PC-3 (cell line): Measurements from ENCODE around the gene HES2. TPM values are rescaled to one million over a fixed set of nuclear protein-coding genes. Genes with fewer than 3 reads are reported as not detected.

Source experiments
- ATAC-seq: fragments of 200-7000 bp; cut with Tn5 transposase; 2 replicates; pipeline ENCODE4 v1.9.1; 2020; ENCODE audit warnings: mild to moderate bottlenecking, moderate library complexity
- BruUV-seq: library from RNA; stranded (reverse); fragments of 400-500 nt; replicated peaks from 2 replicates; lab custom pipeline; 2021; lab: Mats Ljungman, UMichigan
- CTCF ChIA-PET: fragments of 300-600 bp; sonication (Branson Sonifier 250); formaldehyde crosslinking; loops from one replicate; lab custom pipeline; 2022; ENCODE audit warnings: antibody characterized with exemption; lab: Charles Lee
- POLR2A ChIA-PET: fragments of 300-600 bp; sonication (Branson Sonifier 250); formaldehyde crosslinking; loops from one replicate; lab custom pipeline; 2022; ENCODE audit warnings: antibody characterized with exemption; ENCODE audit not compliant: unreplicated experiment; lab: Charles Lee
- DNase-seq: peaks from one replicate; pipeline ENCODE4 v3.0.0-alpha.2; 2015
- H2AFZ ChIP-seq: fragments of 300-600 bp; sonication (generic); 2 replicates; pipeline ENCODE4 v1.6.0; 2016; ENCODE audit warnings: antibody characterized with exemption, low read length
- H3F3A ChIP-seq: fragments of 300-600 bp; sonication (generic); one replicate; pipeline ENCODE4 v1.6.0; 2017; ENCODE audit warnings: antibody characterized with exemption, low read length, control low read depth, mild to moderate bottlenecking; ENCODE audit not compliant: unreplicated experiment
- H3K27ac ChIP-seq: fragments of 300-600 bp; sonication (generic); 2 replicates; pipeline ENCODE4 v1.5.1; 2016; ENCODE audit warnings: mild to moderate bottlenecking, low read length
- H3K27me3 ChIP-seq: fragments of 300-600 bp; sonication (generic); 2 replicates; pipeline ENCODE4 v1.6.1; 2016; ENCODE audit warnings: low read length, mixed read lengths
- H3K36me3 ChIP-seq: fragments of 300-600 bp; sonication (generic); 2 replicates; pipeline ENCODE4 v1.6.1; 2016; ENCODE audit warnings: low read depth, mixed run types, low read length, mixed read lengths
- H3K4me1 ChIP-seq: fragments of 300-600 bp; sonication (generic); 2 replicates; pipeline ENCODE4 v1.5.1; 2016; ENCODE audit warnings: low read length; ENCODE audit not compliant: insufficient read depth
- H3K4me2 ChIP-seq: fragments of 300-600 bp; sonication (generic); 2 replicates; pipeline ENCODE4 v1.6.0; 2016; ENCODE audit warnings: low read length
- H3K4me3 ChIP-seq: fragments of 300-600 bp; sonication (generic); 2 replicates; pipeline ENCODE4 v1.5.1; 2016; ENCODE audit warnings: mild to moderate bottlenecking, low read length, mixed read lengths
- H3K79me2 ChIP-seq: fragments of 300-600 bp; sonication (generic); 2 replicates; pipeline ENCODE4 v1.6.1; 2017; ENCODE audit warnings: low read length, mixed read lengths
- H3K9ac ChIP-seq: fragments of 300-600 bp; sonication (generic); 2 replicates; pipeline ENCODE4 v1.6.0; 2016; ENCODE audit warnings: mild to moderate bottlenecking, low read length
- H3K9me2 ChIP-seq: fragments of 300-600 bp; sonication (generic); replicated peaks from 2 replicates; pipeline ENCODE4 v1.6.1; 2016; ENCODE audit warnings: mixed run types, low read length, mixed read lengths
- H3K9me3 ChIP-seq: fragments of 300-600 bp; sonication (generic); 2 replicates; pipeline ENCODE4 v1.6.1; 2016; ENCODE audit warnings: low read length, mixed read lengths
- H4K20me1 ChIP-seq: fragments of 300-600 bp; sonication (generic); 2 replicates; pipeline ENCODE4 v1.6.1; 2016; ENCODE audit warnings: low read length, mixed read lengths
- CTCF ChIP-seq: fragments of 300-600 bp; sonication (generic); conservative IDR thresholded peaks from 2 replicates; pipeline ENCODE4 v1.5.1; 2017; ENCODE audit warnings: antibody characterized with exemption, low read depth, mild to moderate bottlenecking, low read length
- EZH2 ChIP-seq: fragments of 300-600 bp; sonication (generic); IDR thresholded peaks from one replicate; pipeline ENCODE4 v1.6.1; 2017; ENCODE audit warnings: antibody characterized with exemption, mild to moderate bottlenecking, low read length; ENCODE audit not compliant: unreplicated experiment
- EZH2phosphoT487 ChIP-seq: fragments of 300-600 bp; sonication (generic); IDR thresholded peaks from 2 replicates; pipeline ENCODE4 v1.6.1; 2018; ENCODE audit warnings: mild to moderate bottlenecking, antibody characterized with exemption, low read length, borderline replicate concordance
- intact Hi-C: fragments of 100-400 bp; cut with micrococcal nuclease; formaldehyde crosslinking; loops from 2 replicates; pipeline ENCODE4 v1.9.0; 2023
- total RNA-seq: library from RNA; depleted of rRNA; stranded (reverse); fragments of >200 nt; gene quantifications from 2 replicates; pipeline ENCODE4 v1.2.3, GENCODE V29; 2014

The HES2 gene
- total RNA-seq, 1 experiment from 2014 or later: 42.9 TPM

GRCh38 chr1:6384135-6384534 is 35.6 kb downstream of the HES2 start:
- DNase-seq (no peak), ATAC-seq (no peak)
- H3K4me1 ChIP-seq: peaks cover 31% of the 10 kb centered on the region
- H3F3A ChIP-seq: peaks cover 11% of the 10 kb centered on the region
- H4K20me1 ChIP-seq: peaks cover 33% of the 10 kb centered on the region
- no peaks in the 10 kb centered on the region for H3K27me3 ChIP-seq
- ChIA-PET CTCF (interaction anchor here (0.5 to 0.6 kb wide), 2 partner anchors 17 to 56 kb away, joined by 4 to 5 read pairs; no protein-coding TSS in a partner anchor), POLR2A (interaction anchor here (0.5 to 0.6 kb wide), 2 partner anchors 9 to 13 kb away, joined by 9 to 32 read pairs; partner anchors contain the start of gene ACOT7)
- no peak overlapping the region for H3K4me2 ChIP-seq
- no peaks in the 10 kb centered on the region for H3K9me3 ChIP-seq
- no TSS peak for BruUV-seq
- H2AFZ ChIP-seq: no peak overlapping the region
- H3K36me3 ChIP-seq: 0 out of 2 replicates have a peak, but pooled peaks cover 6% of the 10 kb centered on the region
- no peak overlapping the region for H3K4me3 ChIP-seq
- H3K27ac ChIP-seq: no peak overlapping the region
- intact Hi-C loops: no loop called here
- peaks cover 87% of the 10 kb centered on the region for H3K79me2 ChIP-seq
- H3K9me2 ChIP-seq: no peaks in the 10 kb centered on the region
- TF ChIP-seq CTCF (no peak), EZH2 (no peak), EZH2phosphoT487 (no peak)
- H3K9ac ChIP-seq: no peak overlapping the region

- H4K20me1 ChIP-seq: peaks cover 27% of the 10 kb centered on the region
- no peak overlapping the region for H3K27ac ChIP-seq
- intact Hi-C loops: no loop called here
- no peak overlapping the region for H3K9ac ChIP-seq
- POLR2A ChIA-PET: no interaction called here
- H2AFZ ChIP-seq: no peak overlapping the region
- no peak overlapping the region for H3K4me3 ChIP-seq
- no peaks in the 10 kb centered on the region for H3F3A ChIP-seq
- no peak for TF ChIP-seq EZH2phosphoT487
- no peak for TF ChIP-seq CTCF
- TF ChIP-seq EZH2: no peak
- no peaks in the 10 kb centered on the region for H3K9me3 ChIP-seq
- peaks cover 90% of the 10 kb centered on the region for H3K79me2 ChIP-seq
- H3K27me3 ChIP-seq: no peaks in the 10 kb centered on the region
- CTCF ChIA-PET: no interaction called here
- no peak for ATAC-seq
- peaks cover 5% of the 10 kb centered on the region for H3K4me1 ChIP-seq
- H3K4me2 ChIP-seq: no peak overlapping the region
- DNase-seq: no peak
- no TSS peak for BruUV-seq
- no peaks in the 10 kb centered on the region for H3K9me2 ChIP-seq
- 0 out of 2 replicates have a peak, but pooled peaks cover 6% of the 10 kb centered on the region for H3K36me3 ChIP-seq
These were observed 39.7 kb downstream of the HES2 start for GRCh38 chr1:6380037-6380436.

- Histone ChIP-seq H3K4me3 (no peak overlapping the region), H3K4me2 (no peak overlapping the region), H3K9me2 (no peaks in the 10 kb centered on the region), H3K36me3 (no peaks in the 10 kb centered on the region), H3K9me3 (no peaks in the 10 kb centered on the region), H3K27ac (no peak overlapping the region), H2AFZ (no peak overlapping the region), H3K4me1 (no peaks in the 10 kb centered on the region), H3K27me3 (no peaks in the 10 kb centered on the region), H3K79me2 (peaks cover 87% of the 10 kb centered on the region), H4K20me1 (peaks cover 23% of the 10 kb centered on the region; the same call in 1 of the 2 replicates), H3F3A (no peaks in the 10 kb centered on the region), H3K9ac (no peak overlapping the region)
- no peak for DNase-seq
- ATAC-seq: peak; percentile 51; the same call in 1 of the 2 replicates
- peak; percentile 36; the same call in 1 of the 2 replicates for TF ChIP-seq CTCF
- TF ChIP-seq EZH2phosphoT487: no peak
- TF ChIP-seq EZH2: no peak
- ChIA-PET CTCF (no interaction called here), POLR2A (no interaction called here)
- intact Hi-C loops: no loop called here
- BruUV-seq: no TSS peak
These were observed 41.5 kb downstream of the HES2 start for GRCh38 chr1:6378096-6378746.
